HEK293 (cell line): Measurements from ENCODE around the gene CNOT2.

Experiments used
- CTCF ChIA-PET: fragments of 350-600 bp; formaldehyde crosslinking; extraction: SDS; loops from one replicate; lab custom pipeline; 2021; ENCODE audit warnings: antibody characterized with exemption; lab: Yijun Ruan, JAX
- POLR2A ChIA-PET: fragments of 300-600 bp; formaldehyde crosslinking; extraction: SDS; loops from one replicate; lab custom pipeline; 2020; ENCODE audit warnings: antibody characterized with exemption, inconsistent platforms; lab: Yijun Ruan, JAX
- H3K27ac ChIP-seq: fragments of 200-500 bp; sonication (Bioruptor generic); 2 replicates; pipeline ENCODE4 v1.5.1; 2014; ENCODE audit warnings: low read depth, low read length, control low read depth, inconsistent platforms; ENCODE audit errors: extremely low read depth
- H3K36me3 ChIP-seq, 2 experiments: fragments of 200-500 bp in 1 of 2; sonication (Bioruptor generic) in 1 of 2; 1 replicate in 1 of 2; 2 replicates in 1 of 2; pipeline ENCODE4 v1.5.1; 2014 to 2017; ENCODE audit warnings: inconsistent platforms in 2 of 2, low read length in 2 of 2; ENCODE audit not compliant: control insufficient read depth in 2 of 2, insufficient read depth in 1 of 2
- H3K4me1 ChIP-seq: fragments of 200-500 bp; sonication (Bioruptor generic); 2 replicates; pipeline ENCODE4 v1.5.1; 2014; ENCODE audit warnings: mild to moderate bottlenecking, low read length, inconsistent platforms; ENCODE audit not compliant: control insufficient read depth, insufficient read depth
- H3K4me3 ChIP-seq: 2 replicates; pipeline ENCODE4 v1.5.1; 2011; ENCODE audit warnings: low read depth, mild to moderate bottlenecking, control low read depth, low read length, moderate library complexity
- H3K9me3 ChIP-seq: fragments of 200-500 bp; sonication (Bioruptor generic); 2 replicates; pipeline ENCODE4 v1.5.1; 2014; ENCODE audit warnings: low read depth, low read length, inconsistent platforms; ENCODE audit not compliant: control insufficient read depth, insufficient read depth
- BCL11A ChIP-seq: fragments of 450-650 bp; formaldehyde crosslinking; IDR thresholded peaks from 2 replicates; pipeline ENCODE4 v1.5.1; 2016; ENCODE audit warnings: low read depth, missing biosample characterization, missing genetic modification characterization
- GLI2 ChIP-seq: fragments of 450-650 bp; formaldehyde crosslinking; IDR thresholded peaks from 2 replicates; pipeline ENCODE4; 2017; ENCODE audit warnings: missing biosample characterization, missing genetic modification characterization, low read depth, borderline replicate concordance
- GLIS1 ChIP-seq: fragments of 450-650 bp; formaldehyde crosslinking; IDR thresholded peaks from 2 replicates; pipeline ENCODE4 v1.5.1; 2016; ENCODE audit warnings: missing biosample characterization, missing genetic modification characterization
- HOXD13 ChIP-seq: sonication (generic); formaldehyde crosslinking; IDR thresholded peaks from 2 replicates; pipeline ENCODE4 v1.8.0; 2022; ENCODE audit warnings: missing genetic modification reagents, borderline replicate concordance
- WT1 ChIP-seq: fragments of 450-650 bp; formaldehyde crosslinking; IDR thresholded peaks from 2 replicates; pipeline ENCODE4 v1.5.1; 2016; ENCODE audit warnings: missing biosample characterization, missing genetic modification characterization
- ZNF146 ChIP-seq: fragments of 450-650 bp; formaldehyde crosslinking; IDR thresholded peaks from 2 replicates; pipeline ENCODE4 v1.5.1; 2016; ENCODE audit warnings: missing biosample characterization, missing genetic modification characterization
- ZNF175 ChIP-seq: fragments of 450-650 bp; formaldehyde crosslinking; IDR thresholded peaks from 2 replicates; pipeline ENCODE4 v1.5.1; 2016; ENCODE audit warnings: missing biosample characterization, missing genetic modification characterization
- ZNF202 ChIP-seq: fragments of 450-650 bp; formaldehyde crosslinking; IDR thresholded peaks from 2 replicates; pipeline ENCODE4 v1.5.1; 2016; ENCODE audit warnings: missing biosample characterization, missing genetic modification characterization, borderline replicate concordance
- ZNF211 ChIP-seq: fragments of 450-650 bp; formaldehyde crosslinking; IDR thresholded peaks from 2 replicates; pipeline ENCODE4 v1.5.1; 2016; ENCODE audit warnings: low read depth, missing biosample characterization, missing genetic modification characterization
- ZNF324 ChIP-seq: fragments of 450-650 bp; formaldehyde crosslinking; IDR thresholded peaks from 2 replicates; pipeline ENCODE4 v1.5.1; 2016; ENCODE audit warnings: missing biosample characterization, missing genetic modification characterization
- ZNF354C ChIP-seq: fragments of 450-650 bp; formaldehyde crosslinking; IDR thresholded peaks from 2 replicates; pipeline ENCODE4 v1.5.1; 2016; ENCODE audit warnings: missing biosample characterization, missing genetic modification characterization, low read depth, borderline replicate concordance
- ZNF37A ChIP-seq: fragments of 450-650 bp; IDR thresholded peaks from 2 replicates; pipeline ENCODE4 v1.5.1; 2018; ENCODE audit warnings: missing biosample characterization, missing genetic modification characterization
- ZNF391 ChIP-seq: fragments of 450-650 bp; formaldehyde crosslinking; IDR thresholded peaks from 2 replicates; pipeline ENCODE4 v1.5.1; 2016; ENCODE audit warnings: low read depth, missing biosample characterization, missing genetic modification characterization, borderline replicate concordance
- ZNF433 ChIP-seq: fragments of 450-650 bp; formaldehyde crosslinking; IDR thresholded peaks from 2 replicates; pipeline ENCODE4 v1.5.1; 2016; ENCODE audit warnings: missing biosample characterization, missing genetic modification characterization, low read depth
- ZNF48 ChIP-seq: fragments of 450-650 bp; formaldehyde crosslinking; IDR thresholded peaks from 2 replicates; pipeline ENCODE4 v1.5.1; 2016; ENCODE audit warnings: missing biosample characterization, missing genetic modification characterization
- ZNF548 ChIP-seq: fragments of 450-650 bp; formaldehyde crosslinking; IDR thresholded peaks from 2 replicates; pipeline ENCODE4 v1.5.1; 2016; ENCODE audit warnings: missing biosample characterization, missing genetic modification characterization
- ZNF549 ChIP-seq: fragments of 450-650 bp; IDR thresholded peaks from 2 replicates; pipeline ENCODE4 v1.5.1; 2018; ENCODE audit warnings: missing biosample characterization, missing genetic modification characterization, mild to moderate bottlenecking, inconsistent platforms, moderate library complexity
- ZNF624 ChIP-seq: fragments of 450-650 bp; formaldehyde crosslinking; IDR thresholded peaks from 2 replicates; pipeline ENCODE4 v1.5.1; 2017; ENCODE audit warnings: missing biosample characterization, missing genetic modification characterization
- ZNF654 ChIP-seq: fragments of 450-650 bp; formaldehyde crosslinking; IDR thresholded peaks from 2 replicates; pipeline ENCODE4 v1.5.1; 2016; ENCODE audit warnings: low read depth, missing biosample characterization, missing genetic modification characterization
- ZNF664 ChIP-seq: fragments of 450-650 bp; formaldehyde crosslinking; IDR thresholded peaks from 2 replicates; pipeline ENCODE4 v1.5.1; 2016; ENCODE audit warnings: missing biosample characterization, missing genetic modification characterization
- ZNF76 ChIP-seq: fragments of 450-650 bp; formaldehyde crosslinking; IDR thresholded peaks from 2 replicates; pipeline ENCODE4; 2016; ENCODE audit warnings: low read depth, missing biosample characterization, missing genetic modification characterization, borderline replicate concordance
- ZNF785 ChIP-seq: fragments of 450-650 bp; formaldehyde crosslinking; IDR thresholded peaks from 2 replicates; pipeline ENCODE4 v1.5.1; 2016; ENCODE audit warnings: missing biosample characterization, missing genetic modification characterization
- TF ChIP-seq, protein P1 (sequence below): fragments of 450-650 bp; formaldehyde crosslinking; IDR thresholded peaks from 2 replicates; pipeline ENCODE4 v1.5.1; 2016; ENCODE audit warnings: missing biosample characterization, missing genetic modification characterization, borderline replicate concordance
- TF ChIP-seq, protein P2 (sequence below): fragments of 450-650 bp; formaldehyde crosslinking; IDR thresholded peaks from 2 replicates; pipeline ENCODE4 v1.5.1; 2016; ENCODE audit warnings: missing biosample characterization, missing genetic modification characterization
- TF ChIP-seq, protein P3 (sequence below): fragments of 450-650 bp; formaldehyde crosslinking; IDR thresholded peaks from 2 replicates; pipeline ENCODE4 v1.5.1; 2017; ENCODE audit warnings: missing biosample characterization, mild to moderate bottlenecking, missing genetic modification characterization, moderate library complexity
- TF ChIP-seq, protein P4 (sequence below): fragments of 450-650 bp; formaldehyde crosslinking; IDR thresholded peaks from 2 replicates; pipeline ENCODE4 v1.5.0; 2017; ENCODE audit warnings: missing biosample characterization, missing genetic modification characterization, borderline replicate concordance

The CNOT2 gene

DNA sequence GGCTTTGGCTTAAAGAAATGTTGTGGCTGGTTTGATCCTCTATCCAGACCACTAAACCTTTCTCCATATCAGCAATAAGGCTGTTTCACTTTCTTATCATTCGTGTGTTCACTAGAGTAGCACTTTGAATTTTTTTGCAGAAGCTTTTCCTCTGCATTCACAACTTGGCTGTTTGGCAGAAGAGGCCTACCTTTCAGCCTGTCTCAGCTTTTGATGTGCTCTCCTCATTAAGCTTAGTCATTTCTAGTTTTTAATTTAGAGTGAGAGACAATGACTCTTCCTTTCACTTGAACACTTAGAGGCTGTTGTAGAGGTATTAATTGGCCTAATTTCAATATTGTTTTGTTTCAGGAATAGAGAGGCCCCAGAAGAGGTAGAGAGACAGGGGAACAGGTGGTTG is 136.6 kb downstream of the CNOT2 start:
- H3K4me3 ChIP-seq = no peak overlapping the region
- no peaks in the 10 kb centered on the region; a peak in 1 of 3 replicates for H3K36me3 ChIP-seq
- H3K4me1 ChIP-seq = no peaks in the 10 kb centered on the region
- CTCF ChIA-PET = no interaction called here
- no peaks in the 10 kb centered on the region for H3K9me3 ChIP-seq
- TF ChIP-seq ZNF48 (tag by site-specific recombination) (no peak), ZNF654 (tag by site-specific recombination) (no peak), GLIS1 (tag by site-specific recombination) (no peak), GLI2 (no peak), ZNF549 (no peak), ZNF324 (tag by site-specific recombination) (no peak), ZNF76 (tag by site-specific recombination) (no peak), ZNF785 (tag by site-specific recombination) (no peak), ZNF175 (tag by site-specific recombination) (no peak), ZNF354C (tag by site-specific recombination) (no peak), ZNF624 (tag by site-specific recombination) (no peak), ZNF433 (tag by site-specific recombination) (no peak), ZNF548 (no peak), ZNF391 (tag by site-specific recombination) (no peak)
- TF ChIP-seq, protein P1, sequence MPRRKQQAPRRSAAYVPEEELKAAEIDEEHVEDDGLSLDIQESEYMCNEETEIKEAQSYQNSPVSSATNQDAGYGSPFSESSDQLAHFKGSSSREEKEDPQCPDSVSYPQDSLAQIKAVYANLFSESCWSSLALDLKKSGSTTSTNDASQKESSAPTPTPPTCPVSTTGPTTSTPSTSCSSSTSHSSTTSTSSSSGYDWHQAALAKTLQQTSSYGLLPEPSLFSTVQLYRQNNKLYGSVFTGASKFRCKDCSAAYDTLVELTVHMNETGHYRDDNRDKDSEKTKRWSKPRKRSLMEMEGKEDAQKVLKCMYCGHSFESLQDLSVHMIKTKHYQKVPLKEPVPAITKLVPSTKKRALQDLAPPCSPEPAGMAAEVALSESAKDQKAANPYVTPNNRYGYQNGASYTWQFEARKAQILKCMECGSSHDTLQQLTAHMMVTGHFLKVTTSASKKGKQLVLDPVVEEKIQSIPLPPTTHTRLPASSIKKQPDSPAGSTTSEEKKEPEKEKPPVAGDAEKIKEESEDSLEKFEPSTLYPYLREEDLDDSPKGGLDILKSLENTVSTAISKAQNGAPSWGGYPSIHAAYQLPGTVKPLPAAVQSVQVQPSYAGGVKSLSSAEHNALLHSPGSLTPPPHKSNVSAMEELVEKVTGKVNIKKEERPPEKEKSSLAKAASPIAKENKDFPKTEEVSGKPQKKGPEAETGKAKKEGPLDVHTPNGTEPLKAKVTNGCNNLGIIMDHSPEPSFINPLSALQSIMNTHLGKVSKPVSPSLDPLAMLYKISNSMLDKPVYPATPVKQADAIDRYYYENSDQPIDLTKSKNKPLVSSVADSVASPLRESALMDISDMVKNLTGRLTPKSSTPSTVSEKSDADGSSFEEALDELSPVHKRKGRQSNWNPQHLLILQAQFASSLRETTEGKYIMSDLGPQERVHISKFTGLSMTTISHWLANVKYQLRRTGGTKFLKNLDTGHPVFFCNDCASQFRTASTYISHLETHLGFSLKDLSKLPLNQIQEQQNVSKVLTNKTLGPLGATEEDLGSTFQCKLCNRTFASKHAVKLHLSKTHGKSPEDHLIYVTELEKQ = no peak
- TF ChIP-seq, protein P2, sequence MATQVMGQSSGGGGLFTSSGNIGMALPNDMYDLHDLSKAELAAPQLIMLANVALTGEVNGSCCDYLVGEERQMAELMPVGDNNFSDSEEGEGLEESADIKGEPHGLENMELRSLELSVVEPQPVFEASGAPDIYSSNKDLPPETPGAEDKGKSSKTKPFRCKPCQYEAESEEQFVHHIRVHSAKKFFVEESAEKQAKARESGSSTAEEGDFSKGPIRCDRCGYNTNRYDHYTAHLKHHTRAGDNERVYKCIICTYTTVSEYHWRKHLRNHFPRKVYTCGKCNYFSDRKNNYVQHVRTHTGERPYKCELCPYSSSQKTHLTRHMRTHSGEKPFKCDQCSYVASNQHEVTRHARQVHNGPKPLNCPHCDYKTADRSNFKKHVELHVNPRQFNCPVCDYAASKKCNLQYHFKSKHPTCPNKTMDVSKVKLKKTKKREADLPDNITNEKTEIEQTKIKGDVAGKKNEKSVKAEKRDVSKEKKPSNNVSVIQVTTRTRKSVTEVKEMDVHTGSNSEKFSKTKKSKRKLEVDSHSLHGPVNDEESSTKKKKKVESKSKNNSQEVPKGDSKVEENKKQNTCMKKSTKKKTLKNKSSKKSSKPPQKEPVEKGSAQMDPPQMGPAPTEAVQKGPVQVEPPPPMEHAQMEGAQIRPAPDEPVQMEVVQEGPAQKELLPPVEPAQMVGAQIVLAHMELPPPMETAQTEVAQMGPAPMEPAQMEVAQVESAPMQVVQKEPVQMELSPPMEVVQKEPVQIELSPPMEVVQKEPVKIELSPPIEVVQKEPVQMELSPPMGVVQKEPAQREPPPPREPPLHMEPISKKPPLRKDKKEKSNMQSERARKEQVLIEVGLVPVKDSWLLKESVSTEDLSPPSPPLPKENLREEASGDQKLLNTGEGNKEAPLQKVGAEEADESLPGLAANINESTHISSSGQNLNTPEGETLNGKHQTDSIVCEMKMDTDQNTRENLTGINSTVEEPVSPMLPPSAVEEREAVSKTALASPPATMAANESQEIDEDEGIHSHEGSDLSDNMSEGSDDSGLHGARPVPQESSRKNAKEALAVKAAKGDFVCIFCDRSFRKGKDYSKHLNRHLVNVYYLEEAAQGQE = no peak
- TF ChIP-seq, protein P3, sequence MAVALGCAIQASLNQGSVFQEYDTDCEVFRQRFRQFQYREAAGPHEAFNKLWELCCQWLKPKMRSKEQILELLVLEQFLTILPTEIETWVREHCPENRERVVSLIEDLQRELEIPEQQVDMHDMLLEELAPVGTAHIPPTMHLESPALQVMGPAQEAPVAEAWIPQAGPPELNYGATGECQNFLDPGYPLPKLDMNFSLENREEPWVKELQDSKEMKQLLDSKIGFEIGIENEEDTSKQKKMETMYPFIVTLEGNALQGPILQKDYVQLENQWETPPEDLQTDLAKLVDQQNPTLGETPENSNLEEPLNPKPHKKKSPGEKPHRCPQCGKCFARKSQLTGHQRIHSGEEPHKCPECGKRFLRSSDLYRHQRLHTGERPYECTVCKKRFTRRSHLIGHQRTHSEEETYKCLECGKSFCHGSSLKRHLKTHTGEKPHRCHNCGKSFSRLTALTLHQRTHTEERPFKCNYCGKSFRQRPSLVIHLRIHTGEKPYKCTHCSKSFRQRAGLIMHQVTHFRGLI = no peak
- POLR2A ChIA-PET = no interaction called here
- H3K27ac ChIP-seq = no peak overlapping the region

DNA sequence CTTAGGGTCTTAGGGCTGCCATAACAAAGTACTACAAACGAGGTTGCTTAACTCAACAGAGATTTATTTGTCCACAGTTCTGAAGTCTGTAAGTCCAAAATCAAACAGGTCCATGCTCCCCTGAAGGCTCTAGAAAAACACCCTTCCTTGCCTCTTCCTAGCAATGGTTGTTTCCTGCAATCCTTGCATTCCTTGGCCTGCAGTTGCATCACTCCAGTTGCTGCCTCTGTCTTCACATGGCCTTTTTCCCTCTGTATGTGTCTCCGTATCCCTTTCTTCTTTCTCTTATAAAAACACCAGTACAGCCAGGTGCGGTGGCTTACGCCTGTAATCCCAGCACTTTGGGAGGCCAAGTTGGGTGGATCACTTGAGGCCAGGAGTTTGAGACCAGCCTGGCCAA is 140.3 kb downstream of the CNOT2 start:
- ChIA-PET CTCF (no interaction called here), POLR2A (no interaction called here)
- Histone ChIP-seq H3K4me3 (no peak overlapping the region), H3K36me3 (no peaks in the 10 kb centered on the region), H3K9me3 (no peaks in the 10 kb centered on the region)
- TF ChIP-seq ZNF202 (tag by site-specific recombination) (no peak), HOXD13 (no peak), WT1 (tag by site-specific recombination) (no peak), ZNF76 (tag by site-specific recombination) (no peak), ZNF664 (no peak), ZNF654 (tag by site-specific recombination) (no peak), ZNF146 (tag by site-specific recombination) (no peak), ZNF175 (tag by site-specific recombination) (no peak), ZNF37A (tag by site-specific recombination) (no peak), ZNF211 (tag by site-specific recombination) (no peak), ZNF549 (no peak), GLIS1 (tag by site-specific recombination) (no peak), BCL11A (tag by site-specific recombination) (no peak)
- TF ChIP-seq, protein P4, sequence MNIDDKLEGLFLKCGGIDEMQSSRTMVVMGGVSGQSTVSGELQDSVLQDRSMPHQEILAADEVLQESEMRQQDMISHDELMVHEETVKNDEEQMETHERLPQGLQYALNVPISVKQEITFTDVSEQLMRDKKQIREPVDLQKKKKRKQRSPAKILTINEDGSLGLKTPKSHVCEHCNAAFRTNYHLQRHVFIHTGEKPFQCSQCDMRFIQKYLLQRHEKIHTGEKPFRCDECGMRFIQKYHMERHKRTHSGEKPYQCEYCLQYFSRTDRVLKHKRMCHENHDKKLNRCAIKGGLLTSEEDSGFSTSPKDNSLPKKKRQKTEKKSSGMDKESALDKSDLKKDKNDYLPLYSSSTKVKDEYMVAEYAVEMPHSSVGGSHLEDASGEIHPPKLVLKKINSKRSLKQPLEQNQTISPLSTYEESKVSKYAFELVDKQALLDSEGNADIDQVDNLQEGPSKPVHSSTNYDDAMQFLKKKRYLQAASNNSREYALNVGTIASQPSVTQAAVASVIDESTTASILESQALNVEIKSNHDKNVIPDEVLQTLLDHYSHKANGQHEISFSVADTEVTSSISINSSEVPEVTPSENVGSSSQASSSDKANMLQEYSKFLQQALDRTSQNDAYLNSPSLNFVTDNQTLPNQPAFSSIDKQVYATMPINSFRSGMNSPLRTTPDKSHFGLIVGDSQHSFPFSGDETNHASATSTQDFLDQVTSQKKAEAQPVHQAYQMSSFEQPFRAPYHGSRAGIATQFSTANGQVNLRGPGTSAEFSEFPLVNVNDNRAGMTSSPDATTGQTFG (tag by site-specific recombination) = no peak
- TF ChIP-seq, all 188 proteins: peak for 0
- Histone ChIP-seq H3K27ac (no peak overlapping the region), H3K4me1 (no peaks in the 10 kb centered on the region)
